HG02840 (cell line): Measurements from ENCODE around the gene AMD1.
"Not testable (repeated sequence)": the region's sequence is repeated elsewhere in the genome, so short reads cannot be mapped to it uniquely, and the experiment has no call there.

Experiments
- ATAC-seq: cut with Tn5 transposase; IDR thresholded peaks from one replicate; pipeline ENCODE4 v1.9.1; 2021; ENCODE audit warnings: mild to moderate bottlenecking, moderate library complexity, moderate number of reproducible peaks; ENCODE audit not compliant: unreplicated experiment, low FRiP score

The AMD1 gene

DNA sequence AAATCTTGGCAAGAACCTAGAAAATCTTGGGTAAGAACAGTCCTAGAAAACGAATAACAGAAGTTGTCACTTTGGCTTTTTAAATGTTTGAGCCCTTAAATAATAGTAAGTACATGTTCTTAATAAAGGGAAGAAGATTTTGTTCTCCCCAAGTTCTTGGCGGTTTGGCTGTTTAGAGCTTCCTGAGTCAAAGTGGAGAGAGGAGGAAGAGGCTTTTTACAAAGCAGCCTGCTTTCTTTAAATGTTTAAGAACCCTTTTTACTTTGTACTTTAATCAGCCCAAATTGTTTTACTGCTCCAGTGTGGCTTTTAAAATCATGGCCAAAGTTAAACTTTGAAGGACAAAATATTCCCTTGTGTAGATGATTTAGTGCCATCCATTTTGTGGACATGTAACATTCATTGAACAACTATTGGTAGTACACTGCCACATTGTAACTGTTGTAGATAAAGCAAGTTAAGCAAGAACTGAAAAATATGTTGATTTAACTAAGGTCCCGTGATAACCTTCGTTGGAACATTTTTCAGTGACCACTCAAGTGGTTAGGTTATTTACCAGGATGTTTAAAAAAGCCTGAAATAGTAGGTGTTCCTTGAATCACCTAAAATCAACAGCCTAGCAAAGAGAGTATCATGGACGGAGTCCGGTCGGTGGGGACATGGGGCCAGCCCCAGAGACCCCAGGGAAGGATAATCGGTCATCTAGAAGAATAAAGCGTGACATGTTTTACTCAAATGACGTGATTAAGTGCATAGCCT lies 2.4 kb downstream of the AMD1 start:
- ATAC-seq, result no peak

DNA sequence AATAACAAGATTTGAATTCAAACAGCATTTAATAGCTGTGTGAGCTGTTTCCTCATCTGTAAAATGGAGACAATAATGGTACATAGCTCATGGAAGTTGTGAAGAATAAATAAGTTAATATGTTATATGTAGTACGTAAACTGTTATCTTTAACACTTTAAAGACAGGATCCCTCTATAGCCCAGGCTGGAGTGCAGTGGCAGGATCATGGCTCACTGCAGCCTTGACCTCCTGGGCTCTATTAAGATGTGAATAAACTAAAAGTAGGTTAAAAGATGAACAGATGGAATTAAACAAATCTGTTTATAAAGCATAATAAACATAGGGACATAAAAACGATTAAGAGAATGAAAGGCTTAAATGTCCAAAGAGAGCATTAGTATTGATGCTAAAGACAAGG lies 3.0 kb downstream of the AMD1 start:
- no peak for ATAC-seq

DNA sequence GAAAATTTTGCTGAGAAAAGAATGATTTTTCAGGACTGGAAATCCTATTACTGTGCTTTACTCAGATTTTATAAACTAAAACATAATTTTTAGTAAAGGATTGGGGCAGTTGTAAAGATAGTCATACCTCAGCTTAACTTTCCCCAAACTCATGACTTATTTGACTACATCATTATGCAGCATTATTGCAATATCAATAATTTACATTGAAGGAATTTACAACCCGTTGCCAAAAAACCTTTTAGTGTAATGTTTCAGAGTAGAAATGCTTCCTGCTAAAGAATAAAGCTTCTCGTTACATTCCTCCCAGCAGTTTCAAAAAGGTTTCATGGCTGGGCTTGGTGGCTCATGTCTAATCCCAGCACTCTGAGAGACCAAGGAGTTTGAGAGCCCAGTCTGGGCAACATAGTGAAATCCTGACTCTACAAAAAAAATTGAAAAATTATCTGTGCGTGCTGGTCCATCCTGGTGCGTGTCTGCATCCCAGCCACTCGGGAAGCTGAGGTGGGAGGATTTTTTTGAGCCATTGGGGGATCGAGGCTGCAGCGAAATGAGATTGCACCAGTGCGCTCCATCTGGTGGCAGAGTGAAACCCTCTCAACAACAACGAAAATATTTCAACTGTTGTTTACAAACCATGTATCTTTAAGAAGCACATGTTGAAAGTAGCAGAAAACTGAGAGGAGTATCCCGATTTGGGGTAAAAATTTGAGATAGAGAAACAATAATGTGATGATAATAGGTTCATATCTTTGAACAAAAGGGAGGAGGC lies 4.4 kb downstream of the AMD1 start:
- ATAC-seq, result no peak

DNA sequence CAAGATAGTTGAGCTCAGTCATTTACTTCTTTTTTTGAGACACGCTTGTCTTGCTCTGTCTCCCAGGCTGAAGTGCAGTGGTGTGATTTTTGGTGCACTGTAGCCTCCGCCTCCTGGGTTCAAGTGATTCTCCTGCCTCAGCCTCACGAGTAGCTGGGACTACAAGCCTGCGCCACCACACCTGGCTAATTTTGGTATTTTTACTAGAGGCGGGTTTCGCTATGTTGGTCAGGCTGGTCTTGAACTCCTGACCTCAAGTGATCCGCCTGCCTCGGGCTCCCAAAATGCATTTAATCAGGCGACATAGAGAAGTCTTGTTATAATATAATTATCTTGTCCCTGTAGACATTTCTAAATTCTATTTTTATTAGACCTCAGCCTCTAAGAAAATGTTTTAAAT lies 6.1 kb downstream of the AMD1 start:
- no peak for ATAC-seq

DNA sequence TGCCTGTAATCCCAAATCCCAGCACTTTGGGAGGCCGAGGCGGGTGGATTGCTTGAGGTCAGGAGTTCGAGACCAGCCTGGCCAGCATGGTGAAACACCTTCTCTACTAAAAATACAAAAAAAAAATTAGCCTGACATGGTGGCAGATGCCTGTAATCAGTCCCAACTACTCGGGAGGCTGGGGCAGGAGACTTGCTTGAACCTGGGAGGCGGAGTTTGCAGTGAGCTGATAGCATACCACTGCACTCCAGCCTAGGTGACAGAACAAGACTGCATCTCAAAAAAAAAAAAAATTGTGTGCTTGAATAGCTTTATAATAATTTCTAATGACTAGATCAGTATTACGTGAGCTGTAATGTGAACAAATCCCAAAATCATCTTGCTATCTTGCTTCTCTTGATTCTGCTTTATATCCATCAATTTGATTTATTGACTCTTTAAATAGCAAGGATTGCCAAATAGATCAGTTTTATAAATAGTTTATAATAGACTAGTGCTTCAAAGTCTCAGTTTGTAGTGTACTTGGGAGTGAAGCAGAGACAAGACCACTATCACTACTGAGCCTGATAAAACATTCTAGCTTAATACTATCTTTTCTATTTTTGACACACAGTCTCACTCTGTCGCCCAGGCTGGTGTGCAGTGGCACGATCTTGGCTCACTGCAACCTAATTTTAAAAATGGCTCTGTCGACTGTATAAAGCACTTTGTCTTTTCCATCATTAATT lies 7.1 kb downstream of the AMD1 start:
- ATAC-seq, result no peak

DNA sequence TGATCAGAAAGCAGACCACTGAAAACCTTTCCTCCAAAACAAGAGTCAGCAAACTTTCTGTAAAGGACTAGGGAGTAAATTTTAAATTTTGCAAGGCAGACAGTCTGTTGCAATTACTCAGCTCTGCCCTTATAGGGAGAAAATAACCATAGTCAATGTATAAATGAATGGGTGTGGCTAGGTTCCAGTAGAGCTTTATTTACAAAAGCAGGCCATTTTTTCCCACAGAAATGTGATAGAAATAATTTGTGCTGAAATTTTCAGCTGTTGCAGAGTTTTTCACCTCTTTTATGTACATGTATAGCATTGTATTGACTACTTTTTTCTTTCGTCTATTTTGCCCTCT lies 7.7 kb downstream of the AMD1 start:
- no peak for ATAC-seq

DNA sequence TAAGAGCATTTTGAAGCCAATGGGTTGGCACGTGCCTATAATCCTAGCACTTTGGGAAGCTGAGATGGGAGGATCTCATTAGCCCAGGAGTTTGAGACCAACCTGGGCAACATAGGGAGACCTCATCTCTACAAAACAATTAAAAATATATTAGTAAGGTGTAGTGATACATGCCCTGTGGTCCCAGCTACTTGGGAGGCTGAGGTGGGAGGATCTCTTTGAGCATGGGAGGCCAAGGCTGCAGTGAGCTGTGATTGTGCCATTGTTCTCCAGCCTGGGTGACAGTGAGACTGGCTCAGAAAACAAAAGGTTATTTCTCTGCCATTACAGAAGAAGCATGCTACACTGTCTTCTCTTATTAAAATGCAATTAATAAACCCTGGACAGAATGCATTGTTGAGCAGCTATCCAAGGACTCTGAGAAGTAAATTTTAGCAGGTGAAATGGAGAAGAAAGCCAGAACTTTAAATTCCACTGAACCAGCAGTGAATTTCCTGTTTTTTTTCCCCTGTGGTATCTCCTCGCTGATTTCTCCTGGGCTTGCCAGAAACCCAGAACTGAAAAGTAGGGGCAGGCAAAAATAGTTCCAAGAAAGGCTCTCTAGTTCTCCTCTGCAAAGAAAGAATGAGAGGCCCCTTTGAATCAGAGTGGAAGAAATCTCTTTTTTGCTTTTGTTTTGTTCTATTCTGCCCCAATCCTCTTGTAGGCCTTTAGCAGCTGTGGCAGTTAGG lies 8.4 kb downstream of the AMD1 start:
- ATAC-seq, result no peak

DNA sequence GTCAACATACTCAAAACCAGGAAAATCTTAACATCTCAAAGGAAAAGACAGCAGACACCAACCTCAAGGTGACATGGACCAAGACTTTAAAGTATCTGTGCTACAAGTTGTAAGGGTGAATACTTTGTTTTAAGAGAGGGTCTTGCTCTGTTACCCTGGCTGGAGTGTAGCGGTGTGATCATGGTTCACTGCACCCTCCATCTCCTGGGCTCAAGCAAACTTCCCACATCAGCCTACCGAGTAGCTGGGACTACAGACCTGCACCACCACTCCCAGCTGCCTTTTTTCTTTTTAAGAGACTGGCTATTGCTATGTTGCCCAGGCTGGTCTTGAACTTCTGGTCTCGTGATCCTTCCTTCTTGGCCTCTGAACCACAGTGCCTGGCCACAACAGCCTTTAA lies 9.7 kb downstream of the AMD1 start:
- ATAC-seq, result no peak

DNA sequence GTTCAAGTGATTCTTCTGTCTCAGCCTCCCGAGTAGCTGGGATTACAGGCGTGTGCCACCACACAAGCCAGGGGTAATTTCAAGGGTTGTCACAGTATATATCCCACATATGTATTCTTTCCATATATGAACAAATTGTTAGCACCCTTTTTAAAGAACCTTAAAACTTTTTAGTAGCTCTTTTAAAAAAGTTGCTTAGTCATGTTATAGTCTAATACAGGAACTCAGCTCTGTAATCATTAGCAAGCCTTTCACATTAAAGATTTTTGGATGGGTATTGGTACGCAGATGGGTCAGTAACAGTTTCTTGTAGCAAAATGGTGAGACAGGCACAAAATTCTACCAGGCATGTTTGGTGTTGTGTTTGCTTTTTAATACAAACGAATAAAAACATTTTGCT lies 10.9 kb downstream of the AMD1 start:
- ATAC-seq, result no peak

DNA sequence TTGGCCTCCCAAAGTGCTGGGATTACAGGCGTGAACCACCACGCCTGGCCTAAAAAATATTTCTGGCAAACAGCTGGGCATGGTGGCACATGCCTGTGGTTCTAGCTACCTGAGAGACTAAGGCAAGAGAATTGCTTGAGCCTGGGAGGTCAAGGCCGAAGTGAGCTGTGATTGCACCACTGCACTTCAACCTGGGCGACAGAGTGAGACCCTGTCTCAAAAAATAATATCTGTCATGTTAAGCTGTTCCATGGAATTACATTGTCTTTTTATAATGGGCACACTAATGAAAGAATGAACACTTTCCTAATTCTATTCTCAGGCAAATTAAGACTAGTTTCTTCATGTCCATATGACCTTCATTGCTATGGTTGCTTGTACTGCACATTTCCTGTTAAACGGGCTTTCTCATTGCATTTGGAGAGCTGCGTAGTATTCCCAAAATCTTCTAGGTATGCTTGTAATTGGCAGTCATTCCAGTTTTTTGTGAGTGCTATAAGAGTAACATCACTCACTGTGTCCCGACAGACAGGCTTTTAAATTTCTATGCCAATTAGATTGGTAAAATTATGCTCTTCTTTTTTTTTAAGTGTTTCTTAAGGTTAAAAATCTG lies 12.1 kb downstream of the AMD1 start:
- ATAC-seq, result no peak

DNA sequence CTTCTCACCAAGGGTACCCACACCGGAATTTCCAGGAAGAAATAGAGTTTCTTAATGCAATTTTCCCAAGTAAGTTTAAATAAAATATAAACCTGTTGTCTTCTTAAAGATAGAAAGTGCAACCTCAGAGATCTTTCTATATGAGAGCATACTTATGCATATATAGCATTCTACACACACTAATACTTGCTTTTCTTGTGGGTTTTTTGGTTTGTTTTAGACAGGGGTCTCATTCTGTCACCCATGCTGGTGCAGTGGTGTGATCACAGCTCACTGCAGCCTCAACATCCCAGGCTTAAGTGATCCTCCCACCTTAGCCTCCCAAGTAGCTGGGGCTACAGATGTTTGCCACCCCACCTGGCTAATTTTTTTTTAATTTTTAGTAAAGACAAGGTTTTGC lies 15.7 kb downstream of the AMD1 start:
- ATAC-seq, result no peak

DNA sequence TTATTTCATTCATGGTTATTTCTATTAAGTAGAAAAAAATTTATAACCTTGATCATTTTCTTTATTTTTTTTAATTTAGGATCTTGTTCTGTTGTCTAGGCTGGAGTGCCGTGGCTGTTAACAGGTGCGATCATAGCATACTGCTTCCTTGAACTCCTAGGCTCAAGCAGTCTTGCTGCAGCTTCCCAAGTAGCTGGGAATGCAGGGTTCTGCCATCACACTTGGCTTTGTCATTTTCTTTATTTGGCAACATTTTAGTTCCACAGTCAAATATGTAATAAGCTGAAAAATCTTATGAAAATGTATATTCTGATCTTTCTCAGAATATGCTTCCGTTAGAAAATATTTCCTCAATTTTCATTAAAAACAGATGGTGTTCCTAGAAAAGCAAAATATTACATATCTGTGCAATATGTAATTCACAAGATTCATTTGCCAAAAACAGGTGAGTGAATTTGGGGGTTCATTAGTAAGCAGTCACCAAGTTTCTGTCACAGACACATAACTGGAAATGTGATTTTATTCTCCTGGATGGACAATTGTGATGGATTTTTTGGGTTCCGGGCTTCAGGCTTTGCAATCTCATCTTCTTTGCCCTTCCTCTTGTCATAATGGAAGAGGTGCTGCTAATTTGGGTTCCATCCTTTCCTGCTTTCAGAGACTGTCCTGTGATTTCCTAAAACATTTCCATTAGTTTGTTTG lies 21.5 kb downstream of the AMD1 start:
- ATAC-seq, result no peak

DNA sequence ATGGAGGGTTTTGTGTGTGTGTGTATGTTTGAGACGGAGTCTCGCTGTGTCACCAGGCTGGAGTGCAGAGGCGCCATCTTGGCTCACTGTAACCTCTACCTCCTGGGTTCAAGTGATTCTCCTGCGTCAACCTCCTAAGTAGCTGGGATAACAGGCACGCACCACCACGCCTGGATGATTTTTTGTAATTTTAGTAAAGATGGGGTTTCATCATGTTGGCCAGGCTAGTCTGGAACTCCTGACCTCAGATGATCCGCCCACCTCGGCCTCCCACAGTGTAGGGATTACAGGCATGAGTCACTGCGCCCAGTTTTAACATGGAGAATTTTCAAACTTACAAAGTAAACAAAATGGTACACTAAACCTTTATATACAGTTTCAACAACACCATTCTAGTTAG lies 22.8 kb downstream of the AMD1 start:
- ATAC-seq, result no peak

DNA sequence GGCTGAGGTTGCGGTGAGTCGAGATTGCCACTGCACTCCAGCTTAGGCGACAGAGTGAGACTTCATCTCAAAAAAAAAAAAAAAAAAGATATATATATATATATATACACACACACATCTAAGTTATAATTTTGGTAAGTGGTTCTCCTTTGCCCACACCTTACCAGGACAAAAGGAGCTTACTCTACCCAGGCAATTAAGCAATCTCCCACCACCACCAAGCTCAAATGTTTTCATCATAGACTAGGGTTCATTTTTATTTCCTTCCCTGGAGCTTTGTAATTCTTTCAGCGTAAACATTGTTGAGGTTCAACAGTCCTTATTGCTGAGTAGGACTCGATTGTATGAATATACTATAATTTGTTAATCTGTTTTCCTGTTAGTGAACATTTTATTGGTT lies 23.5 kb downstream of the AMD1 start:
- ATAC-seq, result no peak

DNA sequence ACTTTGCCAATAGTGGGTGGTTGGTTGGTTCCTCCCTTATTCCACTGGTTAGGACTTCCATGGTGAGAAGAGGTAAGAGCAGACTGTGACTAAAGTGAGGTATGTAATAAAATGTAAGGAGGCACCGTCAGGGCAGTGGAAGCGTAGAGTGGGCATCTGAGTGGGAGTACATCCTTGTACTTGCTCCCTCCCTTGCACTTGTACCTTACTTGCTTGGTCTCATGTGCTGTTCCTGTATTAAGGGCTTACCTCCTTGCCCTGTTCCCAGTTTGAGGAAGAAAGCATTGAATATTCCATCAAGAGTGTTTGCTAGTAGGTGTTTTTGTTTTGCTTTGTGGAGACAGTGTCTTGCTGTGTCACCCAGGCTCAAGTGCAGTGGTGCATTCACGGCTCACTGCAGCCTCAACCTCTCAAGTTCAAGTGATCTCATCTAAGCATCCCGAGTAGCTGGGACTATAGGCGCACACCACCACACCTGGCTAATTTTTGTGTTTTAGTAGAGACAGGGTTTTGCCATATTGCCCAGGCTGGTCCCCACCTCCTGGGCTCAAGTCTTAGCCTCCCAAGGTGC lies 25.5 kb downstream of the AMD1 start:
- no peak for ATAC-seq

DNA sequence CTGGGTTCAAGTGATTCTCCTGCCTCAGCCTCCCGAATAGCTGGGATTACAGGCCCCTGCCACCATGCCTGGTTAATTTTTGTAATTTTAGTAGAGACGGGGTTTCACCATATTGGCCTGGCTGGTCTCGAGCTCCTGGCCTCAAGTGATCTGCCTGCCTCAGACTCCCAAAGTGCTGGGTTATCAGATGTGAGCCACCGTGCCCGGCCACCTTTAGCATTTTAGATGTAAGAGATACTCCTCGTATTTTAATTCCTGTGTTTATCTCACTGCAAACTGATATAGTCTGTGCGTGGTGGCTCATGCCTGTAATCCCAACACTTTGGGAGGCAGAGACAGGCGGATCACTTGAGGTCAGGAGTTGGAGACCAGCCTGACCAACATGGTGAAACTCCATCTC lies 27.0 kb downstream of the AMD1 start:
- not testable (repeated sequence) for ATAC-seq

DNA sequence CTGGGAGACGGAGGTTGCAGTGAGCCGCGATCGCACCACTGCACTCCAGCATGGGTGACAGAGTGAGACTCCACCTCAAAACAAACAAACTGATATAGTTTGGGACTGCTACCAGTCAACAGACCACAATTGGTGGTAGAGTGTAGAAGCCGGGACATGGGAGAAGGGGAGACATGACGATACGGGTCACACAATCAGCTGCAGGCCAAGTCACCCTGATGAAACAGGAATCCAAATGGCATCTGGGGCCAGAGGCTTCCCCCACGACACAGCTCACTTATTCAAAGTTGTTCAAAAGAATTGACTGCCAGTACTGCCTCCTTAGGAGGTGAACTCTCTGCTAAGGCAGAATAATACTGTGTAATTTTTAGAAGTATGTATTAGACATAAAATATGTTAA lies 27.5 kb downstream of the AMD1 start:
- ATAC-seq, result no peak

DNA sequence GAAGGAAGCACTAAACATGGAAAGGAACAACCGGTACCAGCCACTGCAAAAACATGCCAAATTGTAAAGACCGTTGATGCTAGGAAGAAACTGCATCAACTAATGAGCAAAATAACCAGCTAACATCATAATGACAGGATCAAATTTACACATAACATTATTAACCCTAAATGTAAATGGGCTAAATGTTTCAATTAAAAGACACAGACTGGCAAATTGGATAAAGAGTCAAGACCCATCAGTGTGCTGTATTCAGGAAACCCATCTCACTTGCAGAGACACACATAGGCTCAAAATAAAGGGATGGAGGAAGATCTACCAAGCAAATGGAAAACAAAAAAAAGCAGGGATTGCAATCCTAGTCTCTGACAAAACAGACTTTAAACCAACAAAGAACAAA lies 31.7 kb downstream of the AMD1 start:
- ATAC-seq, result not testable (repeated sequence)

DNA sequence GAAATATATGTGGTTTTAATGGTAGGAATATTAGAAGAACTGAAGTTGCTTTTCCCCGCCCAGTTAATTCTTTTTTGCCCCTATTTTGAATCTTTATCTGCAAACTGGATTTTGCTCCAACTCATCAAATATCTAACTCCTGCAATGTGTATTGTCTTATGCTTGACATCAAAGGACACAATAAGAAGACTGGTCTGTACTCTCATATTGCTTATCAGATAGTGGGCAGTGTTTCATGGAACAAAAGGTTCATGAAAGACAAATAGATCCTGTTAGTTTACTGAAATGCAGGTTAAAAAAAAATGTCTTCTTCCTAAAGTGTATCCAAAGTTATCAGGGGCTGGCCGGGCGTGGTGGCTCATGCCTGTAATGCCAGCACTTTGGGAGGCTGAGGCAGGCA lies 56.2 kb downstream of the AMD1 start:
- no peak for ATAC-seq

DNA sequence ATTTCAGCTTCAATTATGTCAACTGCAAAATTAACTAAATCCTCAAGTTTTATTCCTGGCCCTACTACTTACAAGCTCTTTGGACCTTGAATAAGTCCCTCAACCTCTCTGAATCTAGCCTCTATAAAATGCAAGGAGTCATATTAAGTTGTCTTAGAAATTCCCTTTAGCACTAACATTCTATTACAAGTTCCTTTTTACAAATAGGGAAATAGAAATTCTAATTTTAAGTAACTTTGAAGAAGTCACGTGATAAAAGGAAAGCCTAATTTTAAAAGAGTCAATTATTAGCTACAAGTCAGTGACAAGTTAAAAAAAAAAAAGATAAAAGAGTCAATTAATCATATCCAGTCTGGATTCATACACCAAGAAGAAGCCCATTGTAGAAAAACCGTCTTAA lies 59.3 kb downstream of the AMD1 start:
- ATAC-seq, result no peak
